ENCODE data around the gene KRTAP10-6. TPM values are rescaled to one million over a fixed set of nuclear protein-coding genes. Genes with fewer than 3 reads are reported as not detected.

KRTAP10-6 gene
- total and polyA plus RNA-seq, 2 donors from 2014 or later: not detected

DNA sequence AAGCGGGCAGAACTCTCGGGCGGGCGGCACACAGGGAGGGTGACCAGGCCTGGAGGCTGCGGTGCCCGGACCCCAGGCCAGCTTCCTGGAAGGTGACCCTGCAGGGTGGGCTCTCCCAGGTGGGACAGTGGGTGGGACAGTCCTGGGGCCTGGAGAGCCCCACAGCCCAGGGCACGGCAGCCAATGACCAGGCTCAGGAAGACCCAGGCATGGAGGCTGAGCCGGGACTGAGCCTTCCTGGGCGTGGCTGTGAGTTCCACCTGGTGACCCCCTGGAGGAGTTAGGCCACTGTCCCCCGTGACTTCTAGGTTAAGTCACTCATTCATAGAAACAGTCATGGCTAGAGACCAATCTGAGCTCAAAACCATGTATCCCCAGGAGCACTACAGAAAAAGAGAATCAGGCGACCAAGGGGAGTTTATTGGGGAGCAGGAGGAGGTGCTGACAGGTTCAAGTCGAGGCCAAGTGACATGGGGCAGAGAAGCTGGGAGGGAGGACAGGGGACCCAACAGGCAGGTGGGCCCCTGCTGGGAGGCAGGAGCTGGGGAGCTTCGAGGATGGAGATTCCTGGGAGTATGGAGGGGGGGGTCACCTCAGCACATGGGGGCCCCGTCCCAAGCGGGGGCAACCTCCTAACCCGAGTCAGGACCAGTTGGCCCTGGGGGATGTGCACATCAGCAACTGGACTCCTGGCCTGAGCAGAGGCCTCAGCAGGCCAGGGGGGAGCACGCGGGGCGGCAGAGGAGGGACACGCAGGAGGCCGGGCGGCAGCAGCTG lies 13.1 kb downstream of the KRTAP10-6 start:
- intact Hi-C loops (cut with DNase I): no loop called here
- TF ChIP-seq, protein P1, sequence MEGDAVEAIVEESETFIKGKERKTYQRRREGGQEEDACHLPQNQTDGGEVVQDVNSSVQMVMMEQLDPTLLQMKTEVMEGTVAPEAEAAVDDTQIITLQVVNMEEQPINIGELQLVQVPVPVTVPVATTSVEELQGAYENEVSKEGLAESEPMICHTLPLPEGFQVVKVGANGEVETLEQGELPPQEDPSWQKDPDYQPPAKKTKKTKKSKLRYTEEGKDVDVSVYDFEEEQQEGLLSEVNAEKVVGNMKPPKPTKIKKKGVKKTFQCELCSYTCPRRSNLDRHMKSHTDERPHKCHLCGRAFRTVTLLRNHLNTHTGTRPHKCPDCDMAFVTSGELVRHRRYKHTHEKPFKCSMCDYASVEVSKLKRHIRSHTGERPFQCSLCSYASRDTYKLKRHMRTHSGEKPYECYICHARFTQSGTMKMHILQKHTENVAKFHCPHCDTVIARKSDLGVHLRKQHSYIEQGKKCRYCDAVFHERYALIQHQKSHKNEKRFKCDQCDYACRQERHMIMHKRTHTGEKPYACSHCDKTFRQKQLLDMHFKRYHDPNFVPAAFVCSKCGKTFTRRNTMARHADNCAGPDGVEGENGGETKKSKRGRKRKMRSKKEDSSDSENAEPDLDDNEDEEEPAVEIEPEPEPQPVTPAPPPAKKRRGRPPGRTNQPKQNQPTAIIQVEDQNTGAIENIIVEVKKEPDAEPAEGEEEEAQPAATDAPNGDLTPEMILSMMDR (IDR thresholded peaks at IDR 0.05; ENCODE audit: borderline replicate concordance, extremely low read depth, insufficient read depth): no peak
- Histone ChIP-seq H3K27ac (ENCODE audit: low read depth in 2 of 2, low read length in 2 of 2) (no peak overlapping the region), H3K4me1 (ENCODE audit: control insufficient read depth in 2 of 3, insufficient read depth in 2 of 3, low read depth in 1 of 3, low read length in 3 of 3) (no peaks in the 10 kb centered on the region), H3K36me3 (ENCODE audit: control insufficient read depth in 2 of 3, insufficient read depth in 3 of 3, low read length in 3 of 3) (no peaks in the 10 kb centered on the region), H3K27me3 (ENCODE audit: control insufficient read depth, insufficient read depth, low read length) (no peaks in the 10 kb centered on the region), H3K9me3 (ENCODE audit: control insufficient read depth in 2 of 3, insufficient read depth in 1 of 3, low read length in 3 of 3) (peaks cover 0 to 10% (median 4%) of the 10 kb centered on the region in 3 donors), H3K4me3 (ENCODE audit: low read length in 3 of 3) (no peak overlapping the region), H3K9ac (ENCODE audit: low read length in 3 of 3) (no peak overlapping the region)
- no peak for DNase-seq
- no peak for FAIRE-seq

DNA sequence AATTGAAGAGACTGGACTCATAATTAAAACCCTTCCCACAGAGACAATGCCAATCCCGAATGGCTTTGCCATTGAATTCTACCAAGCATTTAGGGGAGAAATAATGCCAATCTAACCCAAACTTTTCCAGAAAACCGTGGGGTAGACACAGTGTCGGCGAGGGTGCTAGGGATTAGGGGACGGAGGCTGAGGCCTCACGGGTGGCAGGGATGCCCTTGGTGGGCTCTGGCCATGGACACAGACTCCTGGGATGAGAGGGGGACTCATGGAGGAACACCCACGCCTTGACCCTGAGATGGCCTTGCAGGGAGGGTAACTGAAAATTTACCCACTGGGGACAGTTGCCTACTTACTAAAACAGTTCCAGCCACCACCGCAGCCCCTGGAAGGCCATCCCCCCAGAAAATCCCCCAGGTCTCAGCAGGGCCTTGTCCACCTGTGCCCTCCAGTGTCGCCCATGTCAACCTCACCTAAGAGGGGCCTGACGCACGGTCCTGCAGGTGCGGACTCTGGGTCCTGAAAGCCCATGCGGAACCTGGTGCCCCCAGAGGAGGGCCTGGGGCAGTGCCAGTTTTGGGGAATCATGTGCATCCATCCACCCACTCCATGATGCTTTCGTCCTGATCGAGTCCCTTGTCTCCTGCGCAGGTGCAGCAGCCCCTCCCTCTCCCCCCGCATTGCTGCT lies 13.8 kb downstream of the KRTAP10-6 start:
- H3K27me3 ChIP-seq (ENCODE audit: control insufficient read depth, insufficient read depth, low read length): no peaks in the 10 kb centered on the region
- no peaks in the 10 kb centered on the region for H3K36me3 ChIP-seq (ENCODE audit: control insufficient read depth in 2 of 3, insufficient read depth in 3 of 3, low read length in 3 of 3)
- DNase-seq: no peak
- TF ChIP-seq, protein P1 (IDR thresholded peaks at IDR 0.05; ENCODE audit: borderline replicate concordance, extremely low read depth, insufficient read depth): no peak
- intact Hi-C loops (cut with DNase I): no loop called here
- H3K4me3 ChIP-seq (ENCODE audit: low read length in 3 of 3): no peak overlapping the region
- no peak for FAIRE-seq
- H3K9me3 ChIP-seq (ENCODE audit: control insufficient read depth in 2 of 3, insufficient read depth in 1 of 3, low read length in 3 of 3): peaks cover 0 to 10% (median 4%) of the 10 kb centered on the region in 3 donors
- no peaks in the 10 kb centered on the region for H3K4me1 ChIP-seq (ENCODE audit: control insufficient read depth in 2 of 3, insufficient read depth in 2 of 3, low read depth in 1 of 3, low read length in 3 of 3)
- no peak overlapping the region for H3K27ac ChIP-seq (ENCODE audit: low read depth in 2 of 2, low read length in 2 of 2)
- no peak overlapping the region for H3K9ac ChIP-seq (ENCODE audit: low read length in 3 of 3)

DNA sequence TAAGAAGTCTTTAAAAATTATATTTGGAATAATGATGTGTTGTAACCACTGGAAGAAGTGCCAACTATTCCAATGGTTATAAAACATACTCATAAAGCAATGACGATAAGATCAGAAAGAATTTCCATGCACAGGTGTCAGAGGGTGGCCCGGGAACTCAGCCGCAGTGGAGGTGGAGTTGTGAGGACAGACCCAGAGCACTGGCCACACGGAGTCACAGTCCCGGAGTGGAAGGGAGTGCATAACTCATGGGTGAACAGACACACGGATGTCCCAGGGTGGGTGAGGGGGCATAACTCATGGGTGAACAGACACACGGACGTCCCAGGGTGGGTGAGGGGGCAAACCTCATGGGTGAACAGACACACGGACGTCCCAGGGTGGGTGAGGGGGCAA lies 16.3 kb downstream of the KRTAP10-6 start:
- H3K27me3 ChIP-seq (ENCODE audit: control insufficient read depth, insufficient read depth, low read length): no peaks in the 10 kb centered on the region
- no peak overlapping the region for H3K9ac ChIP-seq (ENCODE audit: low read length in 3 of 3)
- H3K36me3 ChIP-seq (ENCODE audit: control insufficient read depth in 2 of 3, insufficient read depth in 3 of 3, low read length in 3 of 3): no peaks in the 10 kb centered on the region
- DNase-seq: no peak
- H3K27ac ChIP-seq (ENCODE audit: low read depth in 2 of 2, low read length in 2 of 2): no peak overlapping the region
- no peak for FAIRE-seq
- H3K4me3 ChIP-seq (ENCODE audit: low read length in 3 of 3): no peak overlapping the region
- no peaks in the 10 kb centered on the region for H3K4me1 ChIP-seq (ENCODE audit: control insufficient read depth in 2 of 3, insufficient read depth in 2 of 3, low read depth in 1 of 3, low read length in 3 of 3)
- intact Hi-C loops (cut with DNase I): no loop called here
- H3K9me3 ChIP-seq (ENCODE audit: control insufficient read depth in 2 of 3, insufficient read depth in 1 of 3, low read length in 3 of 3): peaks cover 0 to 10% (median 4%) of the 10 kb centered on the region in 3 donors
- TF ChIP-seq, protein P1 (IDR thresholded peaks at IDR 0.05; ENCODE audit: borderline replicate concordance, extremely low read depth, insufficient read depth): no peak

All from kidney (tissue), 14 donors.